Raji (cell line): ENCODE measurements around the gene IGLL5.

ENCODE experiments used
- POLR2A ChIP-seq: IDR thresholded peaks from 2 replicates; pipeline ENCODE4 v1.6.1; 2011; ENCODE audit warnings: low read depth, low read length, control low read depth; ENCODE audit not compliant: insufficient read depth

Gene IGLL5

GRCh38 chr22:22925146-22925804 is 37.7 kb downstream of the IGLL5 start:
- TF ChIP-seq POLR2A, result no peak

- no peak for TF ChIP-seq POLR2A
These were observed 38.3 kb downstream of the IGLL5 start for GRCh38 chr22:22925805-22926369.

GRCh38 chr22:22926370-22927195 is 39.0 kb downstream of the IGLL5 start:
- TF ChIP-seq POLR2A, result no peak

GRCh38 chr22:22927196-22927887 is 39.7 kb downstream of the IGLL5 start:
- no peak for TF ChIP-seq POLR2A

GRCh38 chr22:22927888-22928665 is 40.5 kb downstream of the IGLL5 start:
- TF ChIP-seq POLR2A, result no peak

GRCh38 chr22:22928666-22929380 is 41.2 kb downstream of the IGLL5 start:
- peak; percentile 67; the same call in 1 of the 2 replicates for TF ChIP-seq POLR2A

GRCh38 chr22:22929381-22930221 is 42.0 kb downstream of the IGLL5 start:
- TF ChIP-seq POLR2A, result no peak; the same call in 1 of the 2 replicates

GRCh38 chr22:22930222-22930497 is 42.5 kb downstream of the IGLL5 start:
- no peak for TF ChIP-seq POLR2A

- TF ChIP-seq POLR2A, result no peak
These were observed 43.2 kb downstream of the IGLL5 start for GRCh38 chr22:22930571-22931556.

GRCh38 chr22:22931557-22932270 is 44.1 kb downstream of the IGLL5 start:
- TF ChIP-seq POLR2A, result peak; percentile 47; the same call in 1 of the 2 replicates

- TF ChIP-seq POLR2A, result no peak
These were observed 44.9 kb downstream of the IGLL5 start for GRCh38 chr22:22932512-22932941.
